ENCODE results near the gene ANKRD65.

Gene ANKRD65

GRCh38 chr1:1437033-1437903 is 16.2 kb upstream of the ANKRD65 start:
- intact Hi-C loops (cut with micrococcal nuclease) = no loop called here
- H3K4me1 Mint-ChIP-seq (ENCODE audit: low read depth) = peaks cover 34% of the 10 kb centered on the region
- H3K4me3 Mint-ChIP-seq = no peak overlapping the region
- no peaks in the 10 kb centered on the region for H3K9me3 Mint-ChIP-seq
- H3K36me3 Mint-ChIP-seq (ENCODE audit: low read depth) = no peaks in the 10 kb centered on the region
- H3K27me3 Mint-ChIP-seq = peaks cover 79% of the 10 kb centered on the region
- H3K27ac Mint-ChIP-seq = no peak overlapping the region

- peaks cover 34% of the 10 kb centered on the region for H3K4me1 Mint-ChIP-seq (ENCODE audit: low read depth)
- no peaks in the 10 kb centered on the region for H3K9me3 Mint-ChIP-seq
- peaks cover 81% of the 10 kb centered on the region for H3K27me3 Mint-ChIP-seq
- H3K27ac Mint-ChIP-seq = no peak overlapping the region
- intact Hi-C loops (cut with micrococcal nuclease) = no loop called here
- no peak overlapping the region for H3K4me3 Mint-ChIP-seq
- H3K36me3 Mint-ChIP-seq (ENCODE audit: low read depth) = no peaks in the 10 kb centered on the region
Observed at GRCh38 chr1:1436630-1437032, 15.6 kb upstream of the ANKRD65 start.

- H3K4me3 Mint-ChIP-seq = peak overlapping the region; percentile 51
Observed at GRCh38 chr1:1435911-1436629, 15.0 kb upstream of the ANKRD65 start.

GRCh38 chr1:1435106-1435903 is 14.2 kb upstream of the ANKRD65 start, which contains the start of gene VWA1:
Gene VWA1, plus strand, starts transcription at chr1:1435690. Its CDS starts 59 bp downstream, at chr1:1435749.
- intact Hi-C loops (cut with micrococcal nuclease) = no loop called here
- Mint-ChIP-seq H3K4me1 (ENCODE audit: low read depth) (peaks cover 27% of the 10 kb centered on the region), H3K36me3 (ENCODE audit: low read depth) (no peaks in the 10 kb centered on the region), H3K4me3 (peak within 1 kb of the TSS; percentile 64), H3K27me3 (peaks cover 87% of the 10 kb centered on the region), H3K27ac (no peak within 1 kb of the TSS), H3K9me3 (no peaks in the 10 kb centered on the region)

More at GRCh38 chr1:1435911-1436629, 15.0 kb upstream of the ANKRD65 start:
- Mint-ChIP-seq H3K36me3 (ENCODE audit: low read depth) (no peaks in the 10 kb centered on the region), H3K27me3 (peaks cover 86% of the 10 kb centered on the region), H3K9me3 (no peaks in the 10 kb centered on the region), H3K4me1 (ENCODE audit: low read depth) (peaks cover 32% of the 10 kb centered on the region), H3K27ac (no peak overlapping the region)
- intact Hi-C loops (cut with micrococcal nuclease) = no loop called here

GRCh38 chr1:1434824-1435105 is 13.7 kb upstream of the ANKRD65 start:
- no peak overlapping the region for H3K27ac Mint-ChIP-seq
- H3K9me3 Mint-ChIP-seq = no peaks in the 10 kb centered on the region
- intact Hi-C loops (cut with micrococcal nuclease) = no loop called here
- no peaks in the 10 kb centered on the region for H3K36me3 Mint-ChIP-seq (ENCODE audit: low read depth)
- peaks cover 27% of the 10 kb centered on the region for H3K4me1 Mint-ChIP-seq (ENCODE audit: low read depth)
- H3K27me3 Mint-ChIP-seq = peaks cover 89% of the 10 kb centered on the region
- no peak overlapping the region for H3K4me3 Mint-ChIP-seq

- Mint-ChIP-seq H3K4me1 (ENCODE audit: low read depth) (peaks cover 27% of the 10 kb centered on the region), H3K27me3 (peaks cover 94% of the 10 kb centered on the region), H3K36me3 (ENCODE audit: low read depth) (no peaks in the 10 kb centered on the region), H3K4me3 (no peak overlapping the region), H3K9me3 (no peaks in the 10 kb centered on the region), H3K27ac (no peak overlapping the region)
- intact Hi-C loops (cut with micrococcal nuclease) = no loop called here
Observed at GRCh38 chr1:1434131-1434823, 13.2 kb upstream of the ANKRD65 start.

GRCh38 chr1:1433804-1434130 is 12.7 kb upstream of the ANKRD65 start:
- H3K9me3 Mint-ChIP-seq = no peaks in the 10 kb centered on the region
- H3K27ac Mint-ChIP-seq = no peak overlapping the region
- no peak overlapping the region for H3K4me3 Mint-ChIP-seq
- H3K4me1 Mint-ChIP-seq (ENCODE audit: low read depth) = peaks cover 27% of the 10 kb centered on the region
- intact Hi-C loops (cut with micrococcal nuclease) = no loop called here
- peaks cover 94% of the 10 kb centered on the region for H3K27me3 Mint-ChIP-seq
- no peaks in the 10 kb centered on the region for H3K36me3 Mint-ChIP-seq (ENCODE audit: low read depth)

GRCh38 chr1:1432951-1433803 is 12.1 kb upstream of the ANKRD65 start:
- no peaks in the 10 kb centered on the region for H3K9me3 Mint-ChIP-seq
- H3K27ac Mint-ChIP-seq = no peak overlapping the region
- H3K36me3 Mint-ChIP-seq (ENCODE audit: low read depth) = no peaks in the 10 kb centered on the region
- H3K4me1 Mint-ChIP-seq (ENCODE audit: low read depth) = peaks cover 27% of the 10 kb centered on the region
- H3K4me3 Mint-ChIP-seq = no peak overlapping the region
- H3K27me3 Mint-ChIP-seq = peaks cover 94% of the 10 kb centered on the region
- intact Hi-C loops (cut with micrococcal nuclease) = no loop called here

- H3K27me3 Mint-ChIP-seq = peaks cover 88% of the 10 kb centered on the region
- no peaks in the 10 kb centered on the region for H3K36me3 Mint-ChIP-seq (ENCODE audit: low read depth)
- H3K27ac Mint-ChIP-seq = no peak overlapping the region
- no peak overlapping the region for H3K4me3 Mint-ChIP-seq
- peaks cover 27% of the 10 kb centered on the region for H3K4me1 Mint-ChIP-seq (ENCODE audit: low read depth)
- intact Hi-C loops (cut with micrococcal nuclease) = no loop called here
- H3K9me3 Mint-ChIP-seq = no peaks in the 10 kb centered on the region
Observed at GRCh38 chr1:1432274-1432950, 11.3 kb upstream of the ANKRD65 start.

GRCh38 chr1:1431845-1432273 is 10.8 kb upstream of the ANKRD65 start:
- Mint-ChIP-seq H3K27ac (no peak overlapping the region), H3K27me3 (peaks cover 88% of the 10 kb centered on the region), H3K4me1 (ENCODE audit: low read depth) (peaks cover 27% of the 10 kb centered on the region), H3K4me3 (no peak overlapping the region), H3K9me3 (no peaks in the 10 kb centered on the region), H3K36me3 (ENCODE audit: low read depth) (no peaks in the 10 kb centered on the region)
- intact Hi-C loops (cut with micrococcal nuclease) = no loop called here

GRCh38 chr1:1430992-1431844 is 10.1 kb upstream of the ANKRD65 start:
- H3K27ac Mint-ChIP-seq = no peak overlapping the region
- intact Hi-C loops (cut with micrococcal nuclease) = no loop called here
- peaks cover 88% of the 10 kb centered on the region for H3K27me3 Mint-ChIP-seq
- H3K9me3 Mint-ChIP-seq = no peaks in the 10 kb centered on the region
- H3K4me1 Mint-ChIP-seq (ENCODE audit: low read depth) = peaks cover 23% of the 10 kb centered on the region
- H3K4me3 Mint-ChIP-seq = no peak overlapping the region
- H3K36me3 Mint-ChIP-seq (ENCODE audit: low read depth) = no peaks in the 10 kb centered on the region

Measured in dendritic cell treated with granulocyte-macrophage colony-stimulating factor and Interleukin-4, amounts not matched to agents 40 ng/mL and 50 ng/mL, for 4 days (primary cell).